HG03060 (cell line): ENCODE results near the gene MAL.

Source experiments
- ATAC-seq: cut with Tn5 transposase; IDR thresholded peaks from one replicate; pipeline ENCODE4 v1.9.1; 2021; ENCODE audit warnings: low read depth, moderate number of reproducible peaks; ENCODE audit not compliant: unreplicated experiment

Gene MAL

GRCh38 chr2:94995553-94996304 is 29.8 kb upstream of the MAL start:
- ATAC-seq = no peak

GRCh38 chr2:94996305-94997100 is 29.0 kb upstream of the MAL start:
- no peak for ATAC-seq

GRCh38 chr2:94997981-94998930 is 27.3 kb upstream of the MAL start:
- no peak for ATAC-seq

GRCh38 chr2:94999431-94999883 is 26.1 kb upstream of the MAL start:
- no peak for ATAC-seq

- no peak for ATAC-seq
Observed at GRCh38 chr2:95001051-95001562, 24.4 kb upstream of the MAL start.

- no peak for ATAC-seq
Observed at GRCh38 chr2:95001701-95002100, 23.8 kb upstream of the MAL start.

GRCh38 chr2:95002498-95002897 is 23.0 kb upstream of the MAL start:
- ATAC-seq = no peak

- ATAC-seq = no peak
Observed at GRCh38 chr2:95004287-95004686, 21.2 kb upstream of the MAL start.

- ATAC-seq = no peak
Observed at GRCh38 chr2:95004711-95005110, 20.8 kb upstream of the MAL start.

- ATAC-seq = no peak
Observed at GRCh38 chr2:95005726-95006125, 19.8 kb upstream of the MAL start.

- ATAC-seq = no peak
Observed at GRCh38 chr2:95006588-95006987, 18.9 kb upstream of the MAL start.

GRCh38 chr2:95007031-95007609 is 18.4 kb upstream of the MAL start:
- no peak for ATAC-seq

- ATAC-seq = no peak
Observed at GRCh38 chr2:95007822-95008221, 17.7 kb upstream of the MAL start.

GRCh38 chr2:95008306-95008705 is 17.2 kb upstream of the MAL start:
- ATAC-seq = no peak

- ATAC-seq = no peak
Observed at GRCh38 chr2:95008996-95009395, 16.5 kb upstream of the MAL start.

GRCh38 chr2:95009412-95009811 is 16.1 kb upstream of the MAL start:
- no peak for ATAC-seq

- no peak for ATAC-seq
Observed at GRCh38 chr2:95010126-95010525, 15.4 kb upstream of the MAL start.

GRCh38 chr2:95010718-95011117 is 14.8 kb upstream of the MAL start:
- ATAC-seq = no peak

- ATAC-seq = peak; percentile 70
Observed at GRCh38 chr2:95012881-95013550, 12.5 kb upstream of the MAL start.

GRCh38 chr2:95013726-95014125 is 11.8 kb upstream of the MAL start:
- ATAC-seq = no peak
